GM12873 (cell line): ENCODE data around the gene ZNF70.
A peak's percentile ranks its signal among the peaks of the same experiment; 100 is the strongest.

Experiments used
- TF ChIP-seq, protein P1 (sequence below): IDR thresholded peaks from 2 replicates; pipeline ENCODE4 v1.5.1; 2012; ENCODE audit warnings: low read depth, mild to moderate bottlenecking, moderate library complexity, low read length, control low read depth; ENCODE audit not compliant: insufficient read depth; ENCODE audit errors: missing control alignments

Gene ZNF70

DNA sequence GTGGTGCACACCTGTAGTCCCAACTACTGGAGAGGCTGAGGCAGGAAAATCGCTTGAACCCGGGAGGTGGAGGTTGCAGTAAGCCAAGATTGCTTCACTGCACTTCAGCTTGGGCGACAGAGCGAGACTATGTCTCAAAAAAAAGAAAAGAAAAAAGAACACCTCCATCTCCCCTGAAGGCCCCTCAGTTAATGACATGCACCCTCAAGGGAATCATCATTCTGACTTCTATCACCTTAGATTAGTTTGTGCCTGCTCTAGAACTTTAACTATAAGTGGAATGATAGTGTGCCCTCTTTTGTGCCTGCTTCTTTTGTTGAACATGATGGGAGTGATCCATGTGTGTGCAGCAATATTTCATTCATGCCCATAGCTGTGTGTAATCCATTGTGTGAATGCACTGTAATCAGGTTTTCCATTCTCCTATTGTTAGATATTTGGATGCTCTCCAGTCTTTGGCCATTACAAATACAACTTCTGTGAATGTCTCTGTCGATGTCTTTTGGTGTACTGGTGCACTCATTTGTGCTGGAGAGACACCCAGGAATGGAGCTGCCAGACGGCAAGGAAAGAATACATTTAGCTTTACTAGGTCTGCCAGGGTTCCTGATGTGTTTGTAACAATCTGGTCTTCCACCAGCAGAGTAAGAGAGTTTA, 4.2 kb upstream of the ZNF70 start:
- TF ChIP-seq, protein P1, sequence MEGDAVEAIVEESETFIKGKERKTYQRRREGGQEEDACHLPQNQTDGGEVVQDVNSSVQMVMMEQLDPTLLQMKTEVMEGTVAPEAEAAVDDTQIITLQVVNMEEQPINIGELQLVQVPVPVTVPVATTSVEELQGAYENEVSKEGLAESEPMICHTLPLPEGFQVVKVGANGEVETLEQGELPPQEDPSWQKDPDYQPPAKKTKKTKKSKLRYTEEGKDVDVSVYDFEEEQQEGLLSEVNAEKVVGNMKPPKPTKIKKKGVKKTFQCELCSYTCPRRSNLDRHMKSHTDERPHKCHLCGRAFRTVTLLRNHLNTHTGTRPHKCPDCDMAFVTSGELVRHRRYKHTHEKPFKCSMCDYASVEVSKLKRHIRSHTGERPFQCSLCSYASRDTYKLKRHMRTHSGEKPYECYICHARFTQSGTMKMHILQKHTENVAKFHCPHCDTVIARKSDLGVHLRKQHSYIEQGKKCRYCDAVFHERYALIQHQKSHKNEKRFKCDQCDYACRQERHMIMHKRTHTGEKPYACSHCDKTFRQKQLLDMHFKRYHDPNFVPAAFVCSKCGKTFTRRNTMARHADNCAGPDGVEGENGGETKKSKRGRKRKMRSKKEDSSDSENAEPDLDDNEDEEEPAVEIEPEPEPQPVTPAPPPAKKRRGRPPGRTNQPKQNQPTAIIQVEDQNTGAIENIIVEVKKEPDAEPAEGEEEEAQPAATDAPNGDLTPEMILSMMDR = no peak

GRCh38 chr22:23754220-23754919, 3.5 kb upstream of the ZNF70 start, which contains the start of gene VPREB3:
Gene VPREB3, minus strand, starts transcription at chr22:23754425. Its CDS starts 62 bp downstream, at chr22:23754363.
- TF ChIP-seq, protein P1 = no peak

- TF ChIP-seq, protein P1 = peak; percentile 11
These were observed 2.5 kb upstream of the ZNF70 start for GRCh38 chr22:23753385-23753784.

DNA sequence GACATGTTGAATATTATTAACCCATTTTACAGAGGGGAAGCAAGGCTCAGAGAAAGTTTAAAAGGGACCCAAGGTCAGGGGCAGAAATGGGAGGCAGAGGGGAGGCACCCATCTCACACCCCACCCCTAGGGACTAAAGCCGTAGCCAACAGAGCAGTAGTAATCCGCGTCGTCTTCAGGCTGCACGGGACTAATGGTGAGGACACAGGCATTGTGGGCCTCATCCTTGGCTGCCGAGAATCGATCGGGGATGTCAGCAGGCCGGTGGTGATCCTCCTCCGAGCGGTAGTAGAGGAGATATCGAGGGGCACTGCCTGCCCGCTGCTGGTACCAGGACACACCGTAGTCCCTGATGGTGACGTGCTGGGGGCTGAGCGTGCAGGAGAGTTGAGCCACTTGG, 1.8 kb upstream of the ZNF70 start:
- TF ChIP-seq, protein P1 = no peak

DNA sequence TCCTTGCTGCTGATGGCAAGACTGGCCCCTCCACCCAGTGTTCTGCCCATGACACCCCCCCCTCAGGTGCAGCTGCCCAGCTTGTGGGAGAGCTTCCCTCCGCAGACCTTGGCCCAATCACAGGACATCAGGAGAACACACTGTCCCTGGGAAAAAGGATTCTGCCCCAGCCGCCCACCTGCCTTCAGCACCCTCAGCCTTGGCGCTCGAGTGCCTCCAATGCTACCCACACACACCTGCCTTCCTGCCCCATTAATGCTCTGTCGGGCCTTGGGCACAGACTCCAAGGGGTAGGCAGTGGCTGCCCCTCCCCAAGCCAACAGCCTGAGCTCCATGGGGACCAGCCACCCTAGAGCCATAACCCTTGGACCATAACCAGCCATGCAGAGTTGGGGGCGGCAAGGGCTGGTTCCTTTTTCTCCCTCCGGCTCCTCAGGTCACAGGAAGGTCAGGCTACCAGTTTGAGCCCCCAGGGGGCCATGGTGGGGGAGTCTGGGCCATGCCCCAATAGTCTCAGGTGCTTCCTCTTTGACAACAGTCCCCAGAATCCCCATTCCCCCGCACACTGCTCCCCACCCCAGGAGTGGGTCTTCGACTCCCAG, 1.3 kb upstream of the ZNF70 start:
- TF ChIP-seq, protein P1 = peak; percentile 37

DNA sequence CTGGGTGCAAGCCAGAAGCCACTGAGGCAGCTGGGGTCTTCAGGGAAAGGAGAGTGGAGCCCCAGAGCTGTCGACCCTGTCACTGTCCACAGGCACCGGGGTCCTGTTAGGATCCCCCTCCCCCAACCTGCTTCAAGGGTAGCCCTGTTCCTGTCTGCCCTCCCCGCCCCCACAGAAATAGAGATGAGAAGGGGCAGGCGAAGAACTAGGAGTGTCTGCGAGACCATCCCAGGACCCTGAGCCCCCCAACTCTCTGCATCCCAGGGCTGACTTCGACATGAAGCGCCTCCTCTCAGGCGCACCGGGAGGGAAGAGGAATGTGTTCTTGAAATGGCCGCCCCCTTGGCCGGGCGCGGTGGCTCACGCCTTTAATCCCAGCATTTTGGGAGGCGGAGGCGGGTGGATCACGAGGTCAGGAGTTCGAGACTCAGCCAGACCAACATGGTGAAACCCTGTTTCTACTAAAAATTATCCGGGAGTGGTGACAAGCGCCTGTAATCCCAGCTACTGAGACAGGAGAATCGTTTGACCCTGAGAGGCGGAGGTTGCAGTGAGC, 607 bp upstream of the ZNF70 start:
- TF ChIP-seq, protein P1 = no peak

GRCh38 chr22:23750367-23750713, 572 bp downstream of the ZNF70 start:
- TF ChIP-seq, protein P1 = no peak
